H1 (cell line): ENCODE results near the gene PLIN1. TPM values are rescaled to one million over a fixed set of nuclear protein-coding genes. Genes with fewer than 3 reads are reported as not detected.

Experiments
- CHD2 ChIP-seq: IDR thresholded peaks from 2 replicates; pipeline ENCODE4 v1.6.1; 2012; ENCODE audit warnings: low read length, improper control_type of control experiment
- EP300 ChIP-seq, 2 experiments: IDR thresholded peaks; 1 replicate in 1 of 2; 2 replicates in 1 of 2; pipeline ENCODE4 v1.6.1; 2011 to 2012; ENCODE audit warnings: low read depth in 2 of 2, low read length in 2 of 2, mild to moderate bottlenecking in 2 of 2, borderline replicate concordance in 1 of 2, inconsistent platforms in 1 of 2, moderate library complexity in 1 of 2
- HDAC6 ChIP-seq: IDR thresholded peaks from one replicate; pipeline ENCODE4 v1.7.1; 2012; ENCODE audit warnings: low read depth, mild to moderate bottlenecking, inconsistent platforms, low read length, moderate library complexity
- JUN ChIP-seq: IDR thresholded peaks from 2 replicates; pipeline ENCODE4 v1.6.1; 2011; ENCODE audit warnings: low read depth, mild to moderate bottlenecking, improper control_type of control experiment, low read length
- KDM1A ChIP-seq: fragments of 200-600, 300-600 bp; sonication (generic); IDR thresholded peaks from 2 replicates; pipeline ENCODE4 v1.7.1; 2016; ENCODE audit warnings: mild to moderate bottlenecking, low read length, borderline replicate concordance
- KDM5A ChIP-seq: fragments of 200-600 bp; IDR thresholded peaks from 2 replicates; pipeline ENCODE4 v1.7.1; 2012; ENCODE audit warnings: mild to moderate bottlenecking, low read length, inconsistent platforms, mixed read lengths
- MAFK ChIP-seq: IDR thresholded peaks from 2 replicates; pipeline ENCODE4 v1.6.1; 2012; ENCODE audit warnings: low read depth, mild to moderate bottlenecking, improper control_type of control experiment, low read length
- MAX ChIP-seq: IDR thresholded peaks from 2 replicates; pipeline ENCODE4 v1.6.1; 2012; ENCODE audit warnings: inconsistent platforms
- POLR2AphosphoS5 ChIP-seq: IDR thresholded peaks from 2 replicates; pipeline ENCODE4 v1.6.1; 2011; ENCODE audit warnings: low read depth, low read length
- POU5F1 ChIP-seq: IDR thresholded peaks from 2 replicates; pipeline ENCODE4 v1.6.1; 2011; ENCODE audit warnings: low read depth, mild to moderate bottlenecking, low read length, moderate library complexity
- RAD21 ChIP-seq, 2 experiments: IDR thresholded peaks in 1 of 2; conservative IDR thresholded peaks in 1 of 2; 2 replicates each; pipeline ENCODE4 v1.6.1; 2011; ENCODE audit warnings: low read depth in 2 of 2, low read length in 2 of 2, improper control_type of control experiment in 1 of 2, inconsistent platforms in 1 of 2, mild to moderate bottlenecking in 1 of 2, moderate library complexity in 1 of 2
- SIRT6 ChIP-seq: IDR thresholded peaks from one replicate; pipeline ENCODE4 v1.7.1; 2012; ENCODE audit warnings: low read length, inconsistent platforms
- TAF7 ChIP-seq: optimal IDR thresholded peaks from 2 replicates; pipeline ENCODE3; 2011; ENCODE audit warnings: low read depth, mild to moderate bottlenecking, inconsistent platforms, low read length, moderate library complexity, borderline replicate concordance
- polyA plus RNA-seq, 7 experiments: library from polyadenylated mRNA; depleted of rRNA in 3 of 7; stranded (reverse) in 5 of 7; unstranded in 2 of 7; fragments of >200 nt in 5 of 7; fragments of 200-250 nt in 2 of 7; gene quantifications; 1 replicate in 5 of 7; 2 replicates in 1 of 7; 4 replicates in 1 of 7; pipeline versions ENCODE4 v1.2.1 to v1.2.3, GENCODE V29; 2011 to 2013; ENCODE audit warnings: missing spikeins in 2 of 7, mixed read lengths in 2 of 7
- total RNA-seq: library from RNA; stranded (reverse); fragmentation: NEBNext Ultra II Directional; extraction: Animal tissue kit (Norgen Biotek cat#: 25700); gene quantifications from 2 replicates; pipeline ENCODE4 v1.2.1, GENCODE V29; 2021

The PLIN1 gene
- total and polyA plus RNA-seq, 2 of the 8 experiments (the other 6 are each of a cell fraction or from before 2014, with no cell fraction given), result 0.33 TPM; not detected in 1

- TF ChIP-seq JUN (no peak), EP300 (IDR thresholded peaks at IDR 0.05; ENCODE audit: borderline replicate concordance in 1 of 2, low read depth in 2 of 2, low read length in 2 of 2) (no peak), POU5F1 (no peak), TAF7 (no peak), CHD2 (no peak), RAD21 (IDR thresholded peaks at IDR 0.05 in 1 of 2, conservative IDR thresholded peaks at IDR 0.05 in 1 of 2; ENCODE audit: low read depth in 2 of 2, low read length in 2 of 2) (no peak), MAX (0 out of 2 replicates have a peak, but pooled peaks have one; percentile 33), MAFK (no peak), SIRT6 (no peak), KDM5A (no peak), KDM1A (no peak), POLR2AphosphoS5 (no peak), HDAC6 (no peak)
Observed at GRCh38 chr15:89690276-89691218, 11.4 kb upstream of the PLIN1 start, which contains the start of the genes PEX11A and WDR93 (continued).
